HG03175 (cell line): ENCODE measurements around the gene VEGFA.

ENCODE experiments used
- ATAC-seq: cut with Tn5 transposase; IDR thresholded peaks from one replicate; pipeline ENCODE4 v1.9.1; 2021; ENCODE audit warnings: mild to moderate bottlenecking, moderate library complexity; ENCODE audit not compliant: unreplicated experiment

Gene VEGFA

DNA sequence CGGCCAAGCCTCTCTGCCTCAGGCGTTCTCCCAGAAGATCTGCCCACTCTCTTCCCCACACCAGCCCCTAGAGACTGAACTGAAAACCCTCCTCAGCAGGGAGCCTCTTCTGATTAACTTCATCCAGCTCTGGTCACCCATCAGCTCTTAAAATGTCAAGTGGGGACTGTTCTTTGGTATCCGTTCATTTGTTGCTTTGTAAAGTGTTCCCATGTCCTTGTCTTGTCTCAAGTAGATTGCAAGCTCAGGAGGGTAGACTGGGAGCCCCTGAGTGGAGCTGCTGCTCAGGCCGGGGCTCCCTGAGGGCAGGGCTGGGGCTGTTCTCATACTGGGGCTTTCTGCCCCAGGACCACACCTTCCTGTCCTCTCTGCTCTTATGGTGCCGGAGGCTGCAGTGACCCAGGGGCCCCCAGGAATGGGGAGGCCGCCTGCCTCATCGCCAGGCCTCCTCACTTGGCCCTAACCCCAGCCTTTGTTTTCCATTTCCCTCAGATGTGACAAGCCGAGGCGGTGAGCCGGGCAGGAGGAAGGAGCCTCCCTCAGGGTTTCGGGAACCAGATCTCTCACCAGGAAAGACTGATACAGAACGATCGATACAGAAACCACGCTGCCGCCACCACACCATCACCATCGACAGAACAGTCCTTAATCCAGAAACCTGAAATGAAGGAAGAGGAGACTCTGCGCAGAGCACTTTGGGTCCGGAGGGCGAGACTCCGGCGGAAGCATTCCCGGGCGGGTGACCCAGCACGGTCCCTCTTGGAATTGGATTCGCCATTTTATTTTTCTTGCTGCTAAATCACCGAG is 14.2 kb downstream of the VEGFA start:
- ATAC-seq = no peak

DNA sequence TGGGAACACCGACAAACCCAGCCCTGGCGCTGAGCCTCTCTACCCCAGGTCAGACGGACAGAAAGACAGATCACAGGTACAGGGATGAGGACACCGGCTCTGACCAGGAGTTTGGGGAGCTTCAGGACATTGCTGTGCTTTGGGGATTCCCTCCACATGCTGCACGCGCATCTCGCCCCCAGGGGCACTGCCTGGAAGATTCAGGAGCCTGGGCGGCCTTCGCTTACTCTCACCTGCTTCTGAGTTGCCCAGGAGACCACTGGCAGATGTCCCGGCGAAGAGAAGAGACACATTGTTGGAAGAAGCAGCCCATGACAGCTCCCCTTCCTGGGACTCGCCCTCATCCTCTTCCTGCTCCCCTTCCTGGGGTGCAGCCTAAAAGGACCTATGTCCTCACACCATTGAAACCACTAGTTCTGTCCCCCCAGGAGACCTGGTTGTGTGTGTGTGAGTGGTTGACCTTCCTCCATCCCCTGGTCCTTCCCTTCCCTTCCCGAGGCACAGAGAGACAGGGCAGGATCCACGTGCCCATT is 15.3 kb downstream of the VEGFA start:
- ATAC-seq = no peak

DNA sequence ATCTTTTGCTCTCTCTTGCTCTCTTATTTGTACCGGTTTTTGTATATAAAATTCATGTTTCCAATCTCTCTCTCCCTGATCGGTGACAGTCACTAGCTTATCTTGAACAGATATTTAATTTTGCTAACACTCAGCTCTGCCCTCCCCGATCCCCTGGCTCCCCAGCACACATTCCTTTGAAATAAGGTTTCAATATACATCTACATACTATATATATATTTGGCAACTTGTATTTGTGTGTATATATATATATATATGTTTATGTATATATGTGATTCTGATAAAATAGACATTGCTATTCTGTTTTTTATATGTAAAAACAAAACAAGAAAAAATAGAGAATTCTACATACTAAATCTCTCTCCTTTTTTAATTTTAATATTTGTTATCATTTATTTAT is 15.9 kb downstream of the VEGFA start:
- no peak for ATAC-seq

DNA sequence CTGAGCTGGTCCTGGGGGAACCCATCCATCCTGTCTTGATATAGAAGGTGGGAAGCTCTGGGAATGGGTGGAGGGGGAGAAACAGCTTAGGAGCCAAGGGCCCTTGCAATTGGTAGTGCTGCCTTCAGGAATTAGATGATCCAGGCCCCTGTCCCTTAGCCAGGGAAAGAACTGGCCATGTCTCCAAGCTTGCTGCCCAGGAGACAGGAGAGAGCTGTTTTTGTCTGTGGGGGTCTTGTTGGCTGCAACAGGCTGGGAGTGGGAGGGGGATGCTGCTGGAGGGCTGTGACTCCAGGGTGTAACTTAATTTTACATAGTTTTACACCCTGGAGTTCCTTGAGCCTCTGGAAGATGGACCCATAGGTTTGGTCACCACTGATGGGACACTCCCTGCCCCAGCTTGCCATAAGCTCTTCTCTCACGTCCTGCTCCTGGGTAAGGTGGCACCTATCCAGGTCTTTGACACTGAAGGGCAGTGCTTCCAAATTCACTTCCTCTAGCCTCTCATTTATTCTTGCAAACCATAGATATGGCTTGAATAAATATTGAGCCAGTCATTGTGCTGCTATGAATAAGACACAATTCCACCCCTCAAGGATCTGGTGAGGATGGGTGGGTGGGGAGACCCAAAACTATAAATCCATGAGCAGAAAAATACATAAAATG is 16.8 kb downstream of the VEGFA start:
- ATAC-seq = no peak

DNA sequence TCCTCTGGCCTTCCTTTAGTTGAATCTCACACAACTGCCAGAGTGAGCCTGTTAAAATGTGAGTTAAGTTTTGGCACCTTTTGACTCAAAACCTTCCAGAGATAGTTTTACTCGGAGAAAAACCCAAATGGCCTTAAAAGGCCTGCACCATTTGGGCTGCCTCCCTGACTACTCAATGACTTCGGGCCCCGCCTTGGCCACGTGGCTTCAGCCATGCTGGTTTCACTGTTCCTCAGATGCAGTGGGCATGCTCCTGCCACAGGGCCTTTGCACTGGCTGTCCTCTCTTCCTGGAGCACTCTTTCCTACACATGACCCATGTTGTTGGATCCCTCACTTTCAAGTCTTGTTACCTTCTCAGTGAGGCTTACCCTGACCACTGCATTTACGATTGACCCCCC is 18.3 kb downstream of the VEGFA start:
- ATAC-seq = no peak

DNA sequence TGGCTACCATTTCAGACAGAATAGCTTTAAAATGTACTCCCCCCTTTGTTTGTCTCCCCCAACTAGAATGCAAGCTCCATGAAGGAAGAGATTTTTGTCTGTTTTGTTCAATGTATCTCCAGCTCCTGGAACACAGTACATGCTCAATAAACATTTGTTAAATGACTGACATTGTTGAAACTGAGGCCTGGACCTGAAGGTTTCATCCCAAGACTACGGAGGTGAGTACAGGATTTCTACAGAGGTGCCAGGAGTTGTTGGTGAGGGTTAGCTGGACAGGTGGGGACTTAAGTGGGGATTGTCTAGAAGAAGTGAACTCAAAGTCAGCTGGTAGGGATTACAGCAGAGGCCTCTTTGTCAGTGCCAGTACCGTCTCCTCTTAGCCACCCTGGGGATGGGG is 19.4 kb downstream of the VEGFA start:
- ATAC-seq = no peak

DNA sequence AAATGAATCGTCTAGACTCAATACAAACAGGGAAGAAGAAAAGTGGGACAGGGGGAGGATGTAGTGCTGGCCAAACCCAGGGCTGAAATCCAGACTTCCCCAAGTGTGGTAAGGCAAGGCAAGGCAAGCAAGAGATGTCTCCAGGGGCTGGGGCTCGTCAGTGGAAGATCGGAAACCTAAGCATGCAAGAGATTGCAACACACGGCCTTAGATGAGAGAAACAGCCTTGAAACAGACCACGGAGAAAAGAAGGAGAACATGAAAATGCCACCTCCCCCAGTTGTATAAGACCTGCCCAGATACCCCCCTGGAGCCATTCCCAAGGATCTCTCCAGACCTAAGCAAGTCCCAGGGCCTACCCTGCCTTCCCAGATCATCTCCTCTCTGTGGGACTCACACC is 20.0 kb downstream of the VEGFA start:
- no peak for ATAC-seq

DNA sequence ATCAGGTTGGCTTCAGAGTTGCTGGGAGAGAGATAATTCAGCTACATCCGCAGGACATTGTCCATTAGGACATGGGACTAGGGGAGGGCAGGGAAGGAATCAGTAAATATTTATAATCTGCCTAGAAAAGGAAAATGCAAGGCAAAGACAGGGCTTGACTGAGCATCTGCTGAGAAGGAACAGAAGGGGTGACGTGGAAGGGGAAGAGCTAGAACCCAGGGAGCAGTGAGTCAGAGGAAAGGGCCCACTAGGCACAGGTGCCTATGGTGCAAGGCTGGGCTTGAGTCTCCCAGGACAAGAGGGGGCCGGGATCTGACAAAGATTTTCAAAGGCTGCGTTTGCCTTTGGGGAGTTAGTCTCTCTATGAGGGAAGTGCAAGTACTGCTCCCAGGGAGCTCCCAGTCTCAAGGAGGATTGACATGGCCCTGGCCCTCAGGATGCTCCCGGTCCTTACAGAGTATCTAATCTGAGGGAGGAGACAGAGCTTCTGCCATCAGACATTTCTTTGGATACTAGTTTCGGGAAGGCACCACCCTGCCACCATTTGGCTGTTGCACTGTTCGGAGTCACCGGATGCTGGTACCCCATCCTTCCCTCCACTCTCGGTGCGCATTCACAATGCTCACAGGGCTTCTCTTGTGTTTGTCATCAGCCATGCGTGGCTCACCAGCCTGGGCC is 21.9 kb downstream of the VEGFA start:
- no peak for ATAC-seq

DNA sequence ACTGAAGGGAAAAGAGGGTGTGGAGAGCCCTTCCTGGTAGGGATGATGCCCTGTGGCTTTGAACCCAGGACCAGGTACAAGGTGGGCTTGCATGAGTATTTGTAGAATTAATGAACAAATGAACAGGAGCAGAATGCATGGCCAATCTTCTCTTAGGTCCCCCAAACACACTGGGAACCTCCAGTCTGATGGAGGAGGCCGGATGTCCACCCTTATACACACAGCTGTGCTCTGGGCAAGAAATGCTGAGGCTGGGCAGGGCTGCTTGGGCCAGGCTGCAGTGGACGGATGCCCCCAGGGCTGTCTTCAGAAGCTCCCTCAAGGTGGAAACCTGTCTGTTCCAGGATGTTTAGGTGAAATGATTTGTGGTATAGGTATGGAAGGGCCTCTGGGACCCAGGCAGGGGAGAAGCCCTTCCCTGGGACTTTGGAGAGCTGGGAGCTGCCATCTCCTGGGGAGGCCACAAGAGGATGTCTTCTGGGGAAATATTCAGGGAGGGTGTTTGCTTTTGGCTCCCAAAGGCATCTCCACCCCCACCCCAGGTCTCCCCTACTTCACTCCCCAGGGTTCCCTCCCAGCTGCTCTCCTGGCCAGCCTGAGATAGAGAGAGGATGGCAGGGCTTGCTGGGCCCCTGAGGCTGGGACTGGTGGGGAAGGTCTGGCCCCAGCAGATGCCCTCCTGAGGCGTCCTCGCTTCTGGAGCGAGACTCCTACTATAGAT is 23.3 kb downstream of the VEGFA start:
- ATAC-seq = no peak

DNA sequence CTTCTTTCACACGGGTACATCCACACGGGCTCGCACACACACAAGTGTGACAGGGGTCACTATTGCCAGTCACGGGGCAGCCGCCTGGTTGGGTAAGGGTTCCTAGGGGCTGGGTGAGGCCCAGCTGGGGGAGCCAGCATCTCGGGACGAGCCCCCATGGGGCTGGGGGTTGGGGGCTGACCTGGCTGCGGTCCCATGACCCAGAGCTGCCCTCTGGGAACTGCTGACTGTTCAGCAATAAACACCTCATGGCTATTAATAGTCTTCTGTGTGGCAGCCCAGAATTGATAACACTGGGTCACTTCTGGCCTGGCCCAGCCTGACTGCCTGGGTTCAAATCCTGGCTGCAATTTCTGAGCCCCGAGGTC is 23.8 kb downstream of the VEGFA start:
- no peak for ATAC-seq

DNA sequence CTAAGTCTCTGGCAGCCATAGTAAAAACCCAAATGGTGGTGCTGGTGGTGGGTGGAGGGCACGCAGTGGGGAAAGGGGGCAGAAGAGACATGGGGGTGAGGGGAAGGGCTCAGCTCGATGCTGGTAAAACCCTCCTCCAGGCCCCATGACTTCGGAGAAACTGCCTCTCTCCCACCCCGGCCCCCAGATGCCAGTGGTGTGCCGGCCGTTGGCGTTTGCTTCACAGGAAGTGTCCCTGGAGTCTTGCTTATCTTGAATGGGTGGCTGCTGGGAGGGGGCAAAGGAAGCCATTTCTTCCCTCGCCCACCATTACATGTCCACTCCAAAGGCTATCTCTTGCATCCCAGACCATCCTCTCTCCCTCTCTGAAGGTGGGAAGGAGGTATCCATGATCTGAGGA is 25.4 kb downstream of the VEGFA start:
- no peak for ATAC-seq

DNA sequence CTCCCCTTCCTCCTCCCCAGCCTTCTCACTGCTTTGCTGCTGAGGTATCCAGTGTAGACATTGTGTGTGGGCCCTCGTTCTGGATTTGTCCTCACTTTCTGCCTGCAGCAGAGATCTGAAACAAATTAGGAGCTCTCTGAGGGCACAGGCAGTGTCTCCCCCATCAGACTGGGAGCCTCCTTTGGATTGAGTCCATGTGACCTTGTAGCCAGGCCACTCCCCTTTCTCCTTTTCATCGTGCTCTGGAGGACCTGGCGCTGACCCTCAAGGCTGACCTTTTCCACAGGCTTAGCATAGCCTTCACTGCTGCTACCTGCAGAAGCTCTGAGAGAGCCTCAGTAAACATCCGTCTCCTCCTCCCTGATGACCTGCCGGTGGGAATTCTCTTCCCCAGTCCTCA is 26.2 kb downstream of the VEGFA start:
- ATAC-seq = no peak

DNA sequence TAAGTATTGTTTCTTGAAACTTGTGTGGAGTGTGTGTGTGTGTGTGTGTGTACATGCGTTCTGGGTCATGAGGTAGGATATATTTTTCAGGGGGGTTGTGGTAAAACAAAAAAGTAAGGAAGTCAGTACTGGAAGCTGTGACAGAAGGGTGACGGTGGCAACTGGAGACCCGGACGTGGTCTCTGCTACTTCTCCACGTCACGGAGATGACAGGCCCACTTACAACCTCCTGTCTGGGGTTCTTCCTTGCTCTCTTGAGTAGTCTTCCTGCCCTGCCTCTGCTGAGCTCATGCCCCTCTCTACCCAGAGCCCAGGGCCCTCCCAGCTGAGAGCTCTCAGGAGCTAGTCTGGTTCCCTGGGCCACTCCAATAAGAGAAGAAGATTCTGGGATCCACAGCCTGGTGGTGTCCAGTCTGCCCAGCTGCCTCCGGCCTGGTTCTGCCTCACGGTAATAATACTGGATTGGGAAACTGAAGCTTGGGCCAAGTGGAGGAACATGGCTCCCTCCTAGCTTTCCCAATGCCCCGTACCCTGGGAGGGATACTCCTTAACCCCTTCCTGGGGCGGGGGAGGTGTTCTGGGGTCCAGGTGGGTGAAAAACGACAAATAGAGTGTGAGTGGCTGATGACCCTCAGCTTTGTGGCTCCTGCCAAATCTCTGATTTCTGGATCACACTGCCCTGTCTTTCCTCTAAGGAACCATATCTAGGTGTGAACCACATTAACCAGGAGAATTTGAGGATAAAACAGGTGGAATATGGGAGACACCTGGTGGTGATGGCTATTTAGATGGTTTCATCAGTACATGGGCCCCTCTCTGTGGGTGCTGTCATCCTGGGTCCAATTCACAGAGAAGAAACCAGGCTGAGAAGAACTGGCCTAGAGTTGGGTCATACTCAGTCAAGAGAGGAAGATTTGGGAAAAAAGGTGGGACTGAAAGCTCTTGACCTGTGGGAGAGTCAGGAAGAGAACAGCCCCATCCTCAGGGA is 27.2 kb downstream of the VEGFA start:
- ATAC-seq = no peak

DNA sequence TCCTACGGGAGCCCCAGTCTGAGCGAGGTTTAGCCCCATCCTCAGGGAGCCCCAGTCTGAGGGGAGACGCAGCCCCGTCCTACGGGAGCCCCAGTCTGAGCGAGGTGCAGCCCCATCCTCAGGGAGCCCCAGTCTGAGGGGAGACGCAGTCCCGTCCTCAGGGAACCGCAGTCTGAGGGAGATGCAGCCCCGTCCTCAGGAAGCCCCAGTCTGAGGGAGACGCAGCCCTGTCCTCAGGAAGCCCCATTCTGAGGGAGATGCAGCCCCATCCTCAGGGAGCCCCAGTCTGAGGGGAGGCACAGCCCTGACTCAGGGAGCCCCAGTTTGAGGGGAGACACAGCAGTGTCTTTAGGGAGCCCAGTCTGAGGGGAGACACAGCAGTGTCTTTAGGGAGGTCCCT is 27.9 kb downstream of the VEGFA start:
- no peak for ATAC-seq

DNA sequence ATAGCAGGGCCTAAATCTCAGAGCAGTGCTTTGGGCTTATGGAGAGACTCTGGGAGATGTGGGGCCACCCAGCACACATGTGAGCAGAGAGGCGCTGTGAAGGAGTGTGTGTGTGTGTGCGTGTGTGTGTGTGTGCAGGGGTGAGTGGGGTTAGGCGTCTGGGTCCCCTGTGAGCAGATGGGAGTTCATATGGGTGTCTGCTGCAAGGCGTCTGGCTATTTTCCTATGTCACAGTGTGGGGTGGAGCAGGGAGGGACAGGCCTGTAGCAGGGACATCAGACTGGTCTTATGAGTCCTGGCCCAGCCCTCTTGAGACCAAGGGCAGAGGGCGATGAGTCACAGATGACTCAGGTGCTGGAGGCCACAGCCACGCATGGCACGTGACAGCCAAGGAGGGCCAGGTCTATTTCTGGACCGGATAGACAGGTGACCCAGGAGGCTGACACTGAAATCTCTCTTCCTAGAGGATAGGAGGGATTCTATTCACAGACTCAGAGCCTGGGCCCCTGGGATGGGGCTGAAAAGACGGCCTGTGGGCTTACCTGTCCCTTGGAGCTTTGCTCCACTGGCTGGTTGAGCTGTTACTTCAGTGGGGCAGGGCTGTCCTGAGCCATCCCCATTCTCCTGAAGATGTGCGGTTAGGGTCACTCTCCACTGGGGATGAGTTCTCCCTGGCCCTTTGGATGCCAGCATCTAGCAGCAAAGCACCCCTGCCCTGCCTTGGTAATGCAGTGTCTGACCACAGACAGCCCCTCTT is 28.9 kb downstream of the VEGFA start:
- peak; percentile 61 for ATAC-seq

DNA sequence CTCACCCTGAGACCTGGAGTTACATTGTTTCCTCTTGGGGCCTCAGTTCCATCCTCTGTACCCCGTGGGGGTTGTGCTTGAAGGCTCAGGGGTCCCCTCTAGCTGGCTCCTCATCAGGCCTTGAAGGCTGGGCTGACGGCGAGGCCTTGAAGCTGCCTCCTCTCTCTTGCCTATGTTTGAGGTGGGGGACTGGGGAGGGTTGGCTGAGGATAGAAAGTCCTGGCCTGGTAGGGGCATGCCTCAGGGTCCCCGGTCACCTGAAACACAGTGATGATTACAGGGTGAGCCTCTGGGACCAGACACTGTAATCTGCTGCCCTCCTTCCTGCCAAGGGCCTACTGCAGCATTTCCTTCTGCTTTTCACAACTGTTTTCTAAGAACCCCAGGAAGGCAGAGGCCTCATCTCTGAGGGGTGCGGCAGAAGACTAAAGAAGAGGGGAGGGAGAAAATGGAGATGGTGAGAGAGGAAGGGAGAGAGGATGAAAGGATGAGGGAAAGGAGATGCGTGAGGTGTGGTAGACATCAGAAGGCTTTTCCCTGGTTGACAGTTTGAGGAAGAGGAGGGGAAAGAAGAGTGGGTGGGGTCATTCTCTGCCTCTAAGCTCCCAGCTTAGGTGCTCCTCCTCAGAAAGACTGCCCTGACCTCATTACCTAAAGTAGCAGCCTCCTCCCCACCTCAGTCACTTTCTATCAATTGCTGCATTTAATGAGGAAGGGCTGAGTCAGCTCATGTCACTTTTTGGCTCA is 29.7 kb downstream of the VEGFA start:
- ATAC-seq = no peak

DNA sequence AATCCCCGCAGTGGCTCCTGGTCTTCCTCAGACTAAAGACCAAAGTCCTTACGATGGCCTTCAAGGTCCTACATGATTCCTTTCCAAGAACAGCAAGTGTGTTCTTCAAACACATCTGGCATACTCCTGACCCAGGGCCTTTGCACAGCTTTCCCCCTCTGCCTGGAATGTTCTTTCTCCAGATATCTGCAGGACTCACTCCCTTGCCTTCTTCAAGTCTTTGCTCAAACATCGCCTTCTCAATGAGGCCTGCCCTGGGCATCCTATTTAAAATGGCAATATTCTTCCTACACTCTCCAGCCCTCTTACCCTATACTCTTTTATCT is 30.2 kb downstream of the VEGFA start:
- ATAC-seq = no peak

DNA sequence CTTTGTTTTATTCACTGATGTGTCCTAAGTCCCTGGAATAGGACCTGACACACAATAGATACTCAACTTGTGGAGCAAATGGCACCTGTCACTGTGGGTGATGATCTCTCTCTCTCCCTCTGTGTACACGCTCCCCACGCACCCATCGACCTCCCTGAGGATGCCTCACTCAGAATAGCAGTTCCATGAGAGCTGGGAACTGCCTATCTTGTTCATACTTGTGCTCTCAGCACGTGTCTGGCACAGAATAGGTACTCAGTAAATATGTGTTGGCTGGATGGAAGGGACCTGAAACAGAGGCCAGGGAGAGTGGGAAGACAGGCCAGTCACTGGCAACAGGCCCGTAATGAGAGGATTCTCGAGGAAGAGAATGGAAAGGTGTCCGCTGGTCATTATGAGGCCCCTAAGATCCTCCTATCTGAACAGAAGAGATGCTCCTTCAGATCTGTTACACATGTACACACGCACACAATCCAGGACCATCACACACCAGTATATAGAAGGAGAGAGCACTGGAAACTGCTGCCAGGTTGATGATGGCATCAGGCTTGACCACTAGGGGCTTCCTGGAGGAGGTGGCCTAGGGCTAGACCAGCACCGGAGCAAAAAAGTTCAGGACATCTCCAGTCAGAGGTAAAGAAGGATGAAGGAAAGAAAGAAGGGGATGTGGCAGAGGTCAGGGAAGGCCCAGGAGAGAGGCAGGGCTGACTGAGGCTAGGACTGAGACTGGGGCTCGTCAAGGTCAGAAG is 30.9 kb downstream of the VEGFA start:
- ATAC-seq = no peak
